GM18861 (cell line): ENCODE data around the gene KLC1.

Experiments
- ATAC-seq: cut with Tn5 transposase; IDR thresholded peaks from one replicate; pipeline ENCODE4 v1.9.1; 2021; ENCODE audit not compliant: unreplicated experiment

KLC1 gene

DNA sequence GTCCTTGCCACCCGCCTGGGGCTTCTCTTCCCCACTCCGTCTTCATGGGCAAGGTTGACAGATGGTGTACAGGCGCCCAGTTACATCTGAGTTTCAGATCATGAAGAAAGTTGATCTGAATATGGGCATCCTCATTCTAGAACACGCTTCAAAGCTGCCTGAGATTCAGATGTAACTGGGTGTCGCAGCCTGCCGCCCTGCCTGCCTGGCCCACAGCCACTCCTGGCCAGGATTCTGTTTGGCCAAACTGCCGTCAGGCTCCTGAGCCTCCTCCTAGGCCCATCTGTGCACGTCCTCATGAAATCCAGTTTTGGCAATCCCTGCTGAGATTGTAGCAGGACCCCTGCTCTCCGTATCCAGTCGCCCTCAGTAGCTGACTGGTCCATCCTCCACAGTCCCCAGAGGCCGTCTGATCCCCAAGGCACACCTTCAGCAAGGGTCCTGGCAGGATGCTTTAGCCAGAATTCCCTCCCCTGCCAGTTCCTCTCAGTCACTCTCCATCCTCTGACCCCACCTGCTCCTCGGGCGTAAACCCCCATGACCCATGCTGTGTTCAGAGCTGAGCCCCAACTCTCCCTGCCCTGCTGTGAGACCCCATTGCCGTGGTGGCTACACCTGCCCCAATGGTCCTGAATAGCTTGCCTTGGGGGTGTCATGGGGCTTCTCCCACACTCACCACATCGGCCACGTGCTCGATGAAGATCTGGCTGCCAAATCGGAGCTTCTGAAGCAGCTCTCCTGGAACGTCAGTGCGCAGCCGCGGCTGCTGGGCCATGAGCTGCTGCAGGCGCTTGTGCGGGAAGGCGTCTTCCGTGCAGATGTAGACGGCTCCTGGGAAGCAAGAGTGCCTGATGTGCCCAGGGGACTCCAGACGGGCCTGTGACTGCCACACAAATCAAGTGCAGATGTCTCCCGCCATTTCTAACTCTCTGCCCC lies 73.8 kb downstream of the KLC1 start:
- ATAC-seq = no peak

DNA sequence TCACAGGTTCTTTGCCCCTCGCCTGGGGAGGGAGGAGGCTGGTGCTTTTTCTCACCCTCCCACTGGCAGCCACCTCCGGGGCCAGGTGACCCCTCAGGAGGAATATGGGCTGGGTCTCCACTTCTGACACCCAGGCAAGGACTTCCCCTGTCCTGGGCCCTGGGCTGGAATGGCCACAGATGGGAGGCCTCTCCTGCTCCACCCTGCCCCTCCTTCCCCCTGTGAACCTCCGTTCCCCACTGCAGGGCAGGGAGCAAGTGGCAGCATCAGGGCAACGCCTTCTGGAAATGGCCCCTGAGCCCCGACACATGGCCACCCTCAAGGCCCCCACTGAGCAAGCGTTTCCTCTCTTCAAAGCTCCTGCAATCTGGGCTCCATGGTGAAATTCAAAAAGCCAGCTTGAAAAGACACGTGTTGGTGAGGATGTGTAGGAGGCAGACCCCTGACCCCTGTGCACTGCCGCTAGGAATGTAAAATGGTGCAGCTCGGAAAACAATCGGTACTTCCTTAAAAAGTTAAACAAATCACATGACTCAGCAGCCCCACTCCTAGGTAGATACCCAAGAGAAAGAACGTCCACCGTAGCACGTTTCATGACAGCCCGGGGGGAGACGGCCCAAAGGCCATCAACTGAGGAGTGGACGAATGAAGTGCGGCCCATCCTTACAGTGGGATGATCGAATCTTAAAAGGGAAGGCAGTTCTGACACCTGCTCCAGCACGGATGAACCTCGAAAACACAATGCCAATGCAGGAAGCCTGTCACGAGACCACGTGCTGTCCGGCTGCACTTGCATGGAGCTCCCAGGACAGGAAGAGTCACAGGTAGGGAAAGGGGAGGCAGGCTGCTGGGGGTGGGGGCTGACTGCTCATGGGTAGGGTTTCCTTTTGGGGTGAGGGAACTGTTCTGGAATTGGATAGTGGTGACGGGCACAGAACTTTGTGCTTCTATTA lies 74.7 kb downstream of the KLC1 start:
- ATAC-seq = no peak

DNA sequence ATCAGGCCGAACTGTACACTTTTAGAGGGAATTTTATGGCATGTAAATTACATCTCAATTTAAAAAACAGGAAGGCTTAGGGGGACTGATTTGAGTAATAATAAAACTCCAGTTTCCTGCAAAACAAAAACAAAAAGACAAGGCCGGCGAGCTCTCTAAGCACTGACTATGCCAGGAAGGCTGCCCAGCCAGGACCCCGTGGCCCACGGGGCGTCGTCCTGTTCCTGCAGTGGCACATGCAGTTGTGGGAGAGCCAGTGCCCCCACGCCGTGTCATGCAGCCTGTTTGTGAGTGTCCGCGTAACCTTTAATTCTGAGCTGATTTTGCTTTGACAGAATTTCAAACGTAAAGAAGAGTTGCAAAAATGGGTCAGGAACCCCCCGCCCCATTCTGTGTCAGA lies 75.7 kb downstream of the KLC1 start:
- no peak for ATAC-seq

DNA sequence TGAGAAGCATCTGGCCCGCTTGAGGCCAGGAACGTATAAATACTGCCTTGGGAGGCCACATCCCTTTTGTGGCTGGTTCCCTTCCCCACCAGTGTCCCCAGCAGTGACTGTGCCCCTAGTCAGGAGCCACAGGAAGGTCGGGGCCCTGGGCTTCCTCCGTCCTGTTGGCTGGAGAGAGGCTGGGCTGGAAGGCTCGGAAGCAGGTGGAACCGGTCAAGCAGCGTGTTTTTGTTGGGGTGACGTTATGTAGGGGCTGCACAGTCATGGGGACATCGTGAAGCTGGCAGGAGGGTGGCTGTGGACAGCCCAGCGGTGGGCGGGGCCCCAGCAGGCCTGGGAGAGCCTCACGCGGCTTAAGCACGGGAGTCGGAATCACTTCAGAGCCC lies 76.1 kb downstream of the KLC1 start:
- no peak for ATAC-seq

DNA sequence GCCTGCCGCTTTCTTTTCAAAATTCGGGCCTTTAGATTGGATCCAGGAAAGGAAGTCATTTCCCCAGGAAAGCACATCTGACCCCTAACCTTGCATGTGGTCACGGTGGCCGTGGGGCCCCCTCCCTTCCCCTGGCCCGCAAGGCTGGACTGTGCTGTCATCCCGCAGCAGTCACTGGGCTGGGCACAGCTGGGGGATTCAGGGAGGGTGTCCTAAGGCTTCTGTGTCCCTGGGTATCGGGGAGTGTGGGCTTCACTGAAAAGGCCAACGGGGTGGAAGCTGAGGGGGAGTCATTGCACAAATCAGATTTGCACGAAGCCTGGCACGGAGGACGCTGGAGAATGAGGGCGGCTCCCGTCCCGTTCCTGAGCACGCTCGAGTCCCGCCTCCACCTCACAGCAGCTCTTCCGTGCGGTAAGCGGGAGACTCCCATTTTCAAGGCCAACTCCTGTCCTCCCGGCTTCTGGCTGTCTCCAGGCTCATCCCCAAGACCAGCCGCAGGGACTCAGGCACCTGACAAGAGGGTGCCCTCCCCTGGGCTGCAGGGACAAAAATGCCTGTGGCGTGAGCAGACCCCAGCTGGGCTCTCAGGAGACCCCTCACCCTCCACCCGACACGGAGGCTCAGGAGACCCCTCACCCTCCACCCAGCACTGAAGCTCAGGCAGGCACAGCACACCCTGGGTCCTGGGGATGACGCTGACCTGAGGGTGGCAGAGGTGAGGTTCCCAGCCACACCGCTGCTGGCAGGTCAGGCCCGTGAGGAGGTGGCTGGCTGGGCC lies 76.7 kb downstream of the KLC1 start:
- ATAC-seq = no peak

DNA sequence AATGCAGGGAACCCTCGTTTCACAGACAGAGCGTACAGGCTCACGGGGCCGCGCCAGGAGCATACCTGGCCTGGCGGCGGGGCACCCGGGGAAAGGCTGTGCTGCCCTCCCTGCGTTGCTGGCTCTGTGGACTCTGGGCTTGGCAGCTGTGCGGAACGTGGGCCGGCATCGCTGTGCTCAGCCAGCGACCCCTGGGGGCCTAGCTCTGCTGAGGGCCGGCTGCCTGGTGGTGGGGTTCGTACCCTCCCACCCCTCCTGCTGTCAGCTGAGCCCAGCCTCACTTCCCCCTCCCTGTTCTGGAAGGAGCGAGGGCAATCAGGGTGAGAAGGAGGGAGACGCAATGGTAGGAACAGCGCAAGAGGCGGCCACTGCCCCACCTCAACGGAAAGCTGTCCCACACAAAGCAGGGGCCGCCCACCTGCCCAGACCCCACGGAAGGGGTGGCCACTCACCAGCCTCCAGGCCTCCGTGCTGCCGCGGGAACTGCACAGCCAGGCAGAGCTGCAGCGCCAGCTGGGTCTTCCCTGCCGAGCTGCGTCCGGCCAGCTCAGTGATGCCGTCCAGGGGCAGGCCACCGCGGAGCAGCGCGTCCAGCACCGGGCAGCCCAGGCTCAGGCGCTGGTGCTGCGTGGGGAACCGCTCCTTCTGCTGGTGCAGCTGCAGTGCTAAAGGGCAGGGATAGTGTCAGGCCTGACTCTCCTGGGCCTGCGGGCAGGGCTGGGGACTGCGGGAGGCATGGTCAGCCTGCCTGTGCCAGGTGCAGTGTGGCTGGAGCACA lies 77.7 kb downstream of the KLC1 start:
- no peak for ATAC-seq

DNA sequence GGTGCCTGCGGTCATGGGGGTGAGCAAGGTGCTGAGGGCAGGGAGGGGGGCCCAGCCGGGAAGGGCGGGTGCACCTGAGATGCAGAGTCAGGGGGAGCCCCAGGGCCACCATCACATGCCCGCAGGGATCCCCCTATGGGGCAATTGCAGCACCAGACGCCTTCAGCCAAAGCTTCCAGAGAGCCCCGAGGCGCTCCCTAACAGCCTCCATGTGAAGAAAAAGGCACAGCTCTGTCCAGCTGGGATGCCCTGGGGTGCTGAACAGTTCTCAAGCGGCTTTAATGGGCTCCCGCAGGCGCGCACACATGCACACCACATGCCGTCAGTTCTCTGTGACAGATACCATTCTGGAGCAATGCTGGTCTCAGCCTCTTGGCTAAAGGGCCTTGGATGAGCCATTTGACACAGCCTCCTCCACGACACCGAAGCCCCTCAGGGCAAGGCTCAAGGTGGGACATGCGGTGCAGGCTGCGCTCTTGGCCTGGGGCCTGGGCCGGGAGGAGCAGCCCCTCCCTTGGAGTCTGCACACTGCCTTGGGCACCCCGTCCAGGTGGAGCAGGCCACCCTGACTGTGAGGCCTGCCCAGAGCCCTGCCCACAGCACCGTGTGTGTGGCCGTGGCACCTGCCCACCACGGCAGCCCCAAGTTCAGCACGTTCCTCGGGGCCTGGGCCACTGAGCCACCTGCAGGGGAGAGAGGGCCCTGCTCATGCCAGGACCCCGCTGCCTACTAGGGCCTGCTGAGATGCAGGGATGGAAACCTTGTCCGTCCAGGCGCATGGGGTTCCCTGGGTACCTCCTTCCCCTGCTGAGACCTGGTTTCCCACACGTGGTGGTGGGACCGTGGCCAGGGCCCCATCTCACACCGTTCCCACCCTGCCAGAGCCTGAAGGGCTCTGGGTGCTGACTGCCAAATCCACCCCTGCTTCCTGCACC lies 78.6 kb downstream of the KLC1 start:
- ATAC-seq = no peak

DNA sequence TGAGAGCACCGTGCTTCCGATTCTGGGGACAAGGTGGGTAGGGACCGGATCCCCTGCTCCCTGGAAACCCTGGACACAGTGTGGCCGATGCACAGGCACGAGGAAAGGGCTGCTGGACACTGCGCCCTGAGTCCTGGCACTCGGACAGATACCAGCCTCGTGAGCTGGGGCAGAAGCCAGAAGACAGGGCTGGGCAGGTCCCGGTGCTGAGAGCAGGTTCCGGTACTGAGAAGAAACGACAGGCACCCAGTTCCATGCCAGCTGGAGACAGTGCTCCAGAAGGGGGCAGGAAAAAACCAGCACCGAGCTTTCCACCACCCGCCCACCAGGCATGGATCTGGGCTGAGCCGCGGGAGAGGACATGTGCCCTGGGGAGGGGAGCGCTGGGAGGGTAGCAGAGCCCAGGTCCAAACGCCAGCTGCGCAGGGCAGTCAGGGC lies 79.8 kb downstream of the KLC1 start:
- no peak for ATAC-seq

DNA sequence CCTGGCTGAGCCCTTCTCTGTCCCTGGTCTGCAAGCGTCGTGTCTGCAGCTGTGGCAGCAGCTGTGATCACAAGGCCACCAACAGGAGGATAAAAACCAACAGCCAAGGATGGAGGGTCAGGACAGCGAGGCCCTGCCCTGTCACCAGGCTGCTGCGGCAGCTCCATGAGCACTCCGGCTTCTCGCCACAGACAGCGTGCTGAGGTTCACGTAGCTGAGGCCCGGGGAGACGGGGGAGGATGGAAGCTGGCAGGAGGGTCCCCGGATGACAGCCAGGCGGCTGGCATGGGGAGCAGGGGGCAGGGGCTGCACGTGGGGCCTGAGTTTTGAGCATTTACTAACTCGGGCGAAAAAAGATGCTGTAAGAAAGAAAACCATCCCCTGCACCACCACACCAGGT lies 80.8 kb downstream of the KLC1 start:
- no peak for ATAC-seq

DNA sequence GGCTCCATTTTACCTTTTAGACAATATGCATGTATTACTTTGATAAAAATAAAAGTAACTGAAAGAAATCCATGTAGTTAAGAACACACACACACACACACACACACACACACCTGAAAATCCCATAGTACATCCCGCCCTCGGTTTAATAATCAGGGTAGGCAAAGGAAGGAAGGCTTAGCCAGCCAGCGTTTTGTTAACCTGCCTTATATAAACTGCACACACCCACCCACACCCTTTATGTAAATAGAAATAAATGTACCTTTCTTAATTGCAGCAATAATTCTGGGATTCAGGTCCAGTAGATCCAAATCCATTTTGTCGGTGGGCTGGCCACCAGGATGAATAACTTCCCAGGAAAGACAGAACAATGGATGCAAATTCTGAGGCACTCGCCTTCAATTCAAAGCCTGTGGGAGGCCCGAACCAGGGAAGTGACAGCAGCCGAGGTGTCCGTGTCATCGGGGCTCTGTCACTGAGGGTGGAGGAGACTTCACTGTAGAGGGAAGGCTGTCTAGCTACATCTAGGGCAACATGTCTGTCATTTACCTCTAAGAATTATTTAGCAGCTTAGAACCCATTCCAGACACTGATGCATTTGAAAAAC lies 81.9 kb downstream of the KLC1 start:
- ATAC-seq = no peak

DNA sequence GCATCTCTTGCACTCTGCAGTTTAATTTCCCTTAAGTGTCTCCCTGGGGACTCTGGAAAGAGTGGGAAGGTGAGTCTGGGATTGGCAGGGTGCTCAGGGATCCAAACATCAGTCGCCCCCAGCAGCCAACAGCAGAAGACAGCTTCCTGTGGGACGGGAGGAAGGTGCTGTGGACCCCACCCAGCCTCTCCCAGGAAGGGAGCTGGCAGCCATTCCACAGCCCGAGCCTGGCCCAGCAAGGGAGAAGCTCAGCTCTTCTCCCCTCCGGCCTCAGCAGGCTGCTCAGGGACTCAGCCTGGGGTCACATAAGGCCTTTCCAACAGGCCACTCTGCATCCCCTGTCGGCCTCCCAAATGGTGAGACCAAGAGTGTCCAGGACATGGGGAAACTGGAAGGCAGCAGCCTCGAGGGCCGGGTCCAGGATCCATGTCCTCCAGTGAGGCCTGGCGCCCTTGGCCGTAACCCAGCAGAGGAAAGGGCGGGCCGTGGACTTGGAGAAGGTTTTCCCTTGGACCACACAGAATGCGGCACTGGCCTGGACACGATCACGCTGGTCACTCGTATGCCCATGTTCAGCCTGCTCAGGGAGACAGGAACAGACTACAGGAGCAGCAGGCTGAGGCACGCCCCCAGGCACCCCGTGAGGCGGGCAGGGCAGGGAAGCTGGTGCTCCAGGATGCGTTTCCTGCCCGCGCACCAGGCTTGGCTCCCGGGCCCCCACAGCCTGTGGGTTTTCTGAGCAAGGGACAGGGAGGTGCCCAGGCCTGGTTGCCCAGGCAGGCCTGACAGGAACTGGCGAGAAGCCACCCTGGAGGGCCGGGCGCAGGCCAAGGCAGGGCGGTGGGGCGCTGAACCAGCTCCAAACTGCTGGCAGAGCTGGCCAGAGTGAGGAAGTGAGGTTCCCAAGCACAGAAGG lies 82.8 kb downstream of the KLC1 start:
- no peak for ATAC-seq

DNA sequence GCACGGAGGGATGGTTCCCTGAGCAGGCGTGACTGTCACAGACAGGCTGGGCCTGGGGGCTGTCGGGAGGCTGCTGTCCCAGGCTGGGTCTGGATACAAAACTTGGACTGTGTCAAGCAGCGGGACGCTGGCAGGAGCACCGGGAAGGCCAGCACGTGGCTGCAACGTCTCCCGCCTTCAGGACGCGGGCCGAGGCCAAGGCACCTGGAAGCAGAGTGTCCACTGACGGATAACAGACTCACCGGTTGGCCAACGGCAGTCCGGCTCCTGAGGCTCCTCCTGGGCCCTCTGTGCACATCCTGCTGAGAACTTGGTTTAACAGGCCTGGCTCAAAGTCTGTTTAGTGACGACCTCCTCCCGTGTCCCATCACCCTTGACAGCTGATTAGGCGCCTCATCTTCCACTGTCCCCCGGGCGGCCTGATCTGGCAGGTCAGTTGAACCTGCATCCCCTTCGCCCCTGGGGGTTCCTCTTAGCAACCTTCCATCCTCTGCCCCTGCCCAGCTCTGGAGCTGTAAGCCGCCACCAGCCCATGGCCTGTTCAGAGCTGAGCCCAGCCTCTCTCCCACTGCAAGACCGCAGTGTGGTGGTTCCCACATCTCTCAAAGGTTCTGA lies 83.7 kb downstream of the KLC1 start:
- ATAC-seq = no peak

DNA sequence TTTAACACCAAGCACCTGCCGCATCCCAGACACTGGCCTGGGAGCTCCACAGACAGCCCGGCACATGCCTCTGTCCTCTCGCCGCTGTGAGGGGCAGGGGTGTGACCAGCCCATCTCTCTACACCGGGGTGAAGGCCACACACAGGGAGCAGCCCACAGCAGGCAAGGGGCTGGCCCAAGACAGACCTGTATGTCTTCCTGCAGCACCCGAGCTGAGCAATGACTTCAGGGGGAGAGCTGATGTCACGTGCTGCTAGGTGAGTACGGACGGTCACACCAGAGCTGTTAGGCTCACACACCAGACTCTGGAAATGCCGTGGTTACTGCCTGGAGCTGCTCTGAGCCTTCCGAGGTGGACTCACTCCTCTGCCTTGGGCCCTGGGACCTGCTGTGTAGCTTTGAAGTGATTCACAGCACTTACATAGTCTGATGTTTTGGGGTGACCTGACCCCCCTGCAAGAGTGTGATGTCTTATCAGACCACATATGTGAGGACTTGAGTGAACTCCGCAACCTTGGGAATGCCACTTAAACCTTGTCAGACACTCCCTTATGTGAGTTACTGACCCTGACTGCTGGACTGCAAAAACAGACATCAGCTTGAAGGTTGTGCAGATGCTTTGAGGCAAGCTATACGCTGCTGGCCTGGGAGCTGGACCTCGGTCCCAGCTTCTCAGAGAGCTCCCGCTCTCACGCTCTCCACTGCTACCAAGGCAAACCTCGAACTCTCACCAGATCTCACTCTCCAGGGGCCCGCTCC lies 84.5 kb downstream of the KLC1 start:
- ATAC-seq = no peak

DNA sequence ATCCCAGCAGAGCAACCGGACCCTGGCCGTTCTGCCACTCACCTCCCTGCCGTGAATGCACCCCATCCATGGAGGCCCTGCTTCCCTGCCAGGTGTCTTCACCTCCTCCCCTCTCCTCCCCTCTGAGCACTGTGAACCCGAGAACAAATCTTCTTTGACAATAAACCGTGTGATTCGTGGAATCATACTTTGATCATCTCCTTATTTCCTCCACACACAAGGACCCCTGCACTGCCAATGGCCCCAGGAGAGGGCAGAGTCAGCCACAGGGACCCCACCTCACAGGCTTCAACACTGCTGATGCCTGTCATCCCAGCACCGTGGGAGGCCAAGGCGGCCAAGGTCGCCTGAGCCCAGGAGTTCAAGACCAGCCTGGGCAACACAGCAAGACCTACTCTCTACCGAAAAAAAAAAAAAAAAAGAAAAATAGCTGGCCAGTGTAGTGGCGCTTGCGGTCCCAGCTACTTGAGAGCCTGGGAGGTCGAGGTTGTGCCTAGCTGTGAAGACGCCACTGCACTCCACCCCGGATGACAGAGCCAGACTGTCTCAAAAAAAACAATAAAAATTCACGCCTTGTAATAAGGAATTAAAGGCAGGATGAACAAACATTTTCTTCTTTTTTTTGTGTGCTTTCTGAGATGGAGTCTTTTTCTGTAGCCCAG lies 85.2 kb downstream of the KLC1 start:
- no peak for ATAC-seq

DNA sequence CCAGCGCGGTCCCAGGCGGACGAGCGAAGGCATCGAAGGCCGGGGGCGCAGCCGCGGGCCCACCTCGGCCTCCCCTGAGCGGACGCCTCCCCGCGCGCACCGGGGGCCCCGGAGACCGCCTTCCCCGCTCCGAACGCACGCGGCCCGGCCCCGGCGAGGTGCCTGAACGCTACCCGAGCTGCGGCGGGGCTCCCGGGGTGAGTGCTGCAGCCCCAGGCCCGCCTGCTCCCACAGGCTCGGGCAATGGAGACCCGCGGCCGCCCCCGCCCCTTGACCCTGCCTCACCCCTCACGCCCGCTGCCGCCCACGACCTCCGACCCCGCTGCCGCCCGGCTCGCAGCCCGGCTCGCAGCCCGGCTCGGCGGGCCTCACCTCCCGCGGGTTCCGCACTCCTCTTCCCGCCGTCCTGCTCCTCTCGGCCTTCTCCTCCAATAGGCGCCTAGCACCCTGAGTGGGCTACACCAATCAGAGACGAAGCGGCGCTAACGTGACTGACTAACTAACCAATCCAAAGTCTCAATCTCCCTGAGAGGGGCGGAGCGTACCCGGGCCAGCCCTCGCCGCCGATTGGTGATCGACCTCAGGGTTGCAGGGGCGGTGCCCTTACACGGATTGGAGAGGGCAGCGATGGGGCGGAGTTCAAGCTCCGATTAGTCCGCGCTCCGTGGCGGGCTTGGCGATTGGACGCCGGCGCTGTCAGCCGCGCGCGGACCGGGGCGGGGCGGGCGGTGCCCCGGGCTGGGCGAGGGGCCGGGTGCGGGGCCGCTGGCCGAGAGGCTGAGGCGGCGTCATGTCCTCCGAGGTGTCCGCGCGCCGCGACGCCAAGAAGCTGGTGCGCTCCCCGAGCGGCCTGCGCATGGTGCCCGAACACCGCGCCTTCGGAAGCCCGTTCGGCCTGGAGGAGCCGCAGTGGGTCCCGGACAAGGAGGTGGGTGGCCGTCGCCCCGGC lies 86.3 kb downstream of the KLC1 start, which contains the start of the genes XRCC3 and ZFYVE21:
Gene XRCC3 (minus strand): TSS at position 400 of the 949 bp plus-strand sequence. CDS start 4,364 bp downstream, outside the sequence.
Gene ZFYVE21 (plus strand): TSS at position 759 of the 949 bp plus-strand sequence. CDS start 32 bp downstream, at position 791.
- ATAC-seq = peak; percentile 92
